Astrocyte (in vitro differentiated cells and primary cell): Measurements from ENCODE around the gene PTTG1. TPM values are rescaled to one million over a fixed set of nuclear protein-coding genes. Genes with fewer than 3 reads are reported as not detected.

Source experiments
- DNase-seq: peaks from one replicate; pipeline ENCODE4 v3.0.0-alpha.2; 2010; ENCODE audit warnings: low read depth
- FAIRE-seq: peaks from 2 replicates; lab custom pipeline; 2011; peaks lifted over from hg19 to GRCh38; lab: Jason Lieb, UNC
- H2AFZ ChIP-seq: 2 replicates; pipeline ENCODE4 v1.6.0; 2012; ENCODE audit warnings: low read depth, low read length, inconsistent platforms
- H3K27ac ChIP-seq: 2 replicates; pipeline ENCODE4 v1.5.1; 2011; ENCODE audit warnings: low read depth, low read length, inconsistent platforms
- H3K27me3 ChIP-seq: 2 replicates; pipeline ENCODE4 v1.6.0; 2011; ENCODE audit warnings: low read length, inconsistent platforms; ENCODE audit not compliant: insufficient read depth
- H3K36me3 ChIP-seq: 2 replicates; pipeline ENCODE4 v1.5.1; 2011; ENCODE audit warnings: low read length, inconsistent platforms; ENCODE audit not compliant: insufficient read depth
- H3K4me1 ChIP-seq: 2 replicates; pipeline ENCODE4 v1.5.1; 2011; ENCODE audit warnings: low read length, inconsistent platforms; ENCODE audit not compliant: insufficient read depth
- H3K4me2 ChIP-seq: 2 replicates; pipeline ENCODE4 v1.6.0; 2012; ENCODE audit warnings: low read length, inconsistent platforms
- H3K4me3 ChIP-seq: 2 replicates; pipeline ENCODE4 v1.5.1; 2011; ENCODE audit warnings: low read depth, mild to moderate bottlenecking, low read length, inconsistent platforms; ENCODE audit not compliant: insufficient read depth
- H3K79me2 ChIP-seq: 2 replicates; pipeline ENCODE4 v1.6.0; 2012; ENCODE audit warnings: mild to moderate bottlenecking, low read length, inconsistent platforms; ENCODE audit not compliant: insufficient read depth
- H3K9ac ChIP-seq: 2 replicates; pipeline ENCODE4 v1.6.0; 2012; ENCODE audit warnings: mild to moderate bottlenecking, low read length, inconsistent platforms
- H3K9me3 ChIP-seq: 2 replicates; pipeline ENCODE4 v1.5.1; 2012; ENCODE audit warnings: low read depth, mild to moderate bottlenecking, low read length, inconsistent platforms; ENCODE audit not compliant: insufficient read depth
- H4K20me1 ChIP-seq: 2 replicates; pipeline ENCODE4 v1.6.0; 2012; ENCODE audit warnings: low read length, inconsistent platforms; ENCODE audit not compliant: insufficient read depth
- H3K27ac Mint-ChIP-seq: one replicate; pipeline ENCODE4 v1.8.0; 2021; ENCODE audit warnings: mild to moderate bottlenecking, mixed read lengths; ENCODE audit not compliant: unreplicated experiment
- H3K27me3 Mint-ChIP-seq: one replicate; pipeline ENCODE4 v1.8.0; 2021; ENCODE audit warnings: low read depth, mixed read lengths; ENCODE audit not compliant: unreplicated experiment
- H3K36me3 Mint-ChIP-seq: one replicate; pipeline ENCODE4 v1.8.0; 2021; ENCODE audit warnings: low read depth, mixed read lengths; ENCODE audit not compliant: unreplicated experiment
- H3K4me1 Mint-ChIP-seq: one replicate; pipeline ENCODE4 v1.8.0; 2021; ENCODE audit warnings: low read depth, mixed read lengths; ENCODE audit not compliant: unreplicated experiment
- H3K4me3 Mint-ChIP-seq: one replicate; pipeline ENCODE4 v1.8.0; 2021; ENCODE audit warnings: mild to moderate bottlenecking, moderate library complexity, mixed read lengths; ENCODE audit not compliant: unreplicated experiment
- H3K9me3 Mint-ChIP-seq: one replicate; pipeline ENCODE4 v1.8.0; 2021; ENCODE audit warnings: mild to moderate bottlenecking, mixed read lengths; ENCODE audit not compliant: unreplicated experiment
- EZH2 ChIP-seq: IDR thresholded peaks from 2 replicates; pipeline ENCODE4 v1.6.1; 2012; ENCODE audit warnings: mild to moderate bottlenecking, low read length, inconsistent platforms; ENCODE audit not compliant: insufficient read depth
- total RNA-seq: library from RNA; stranded (reverse); gene quantifications from 2 replicates; pipeline ENCODE4 v1.2.1, GENCODE V29; 2021
- TF ChIP-seq, protein P1 (sequence below): IDR thresholded peaks from 2 replicates; pipeline ENCODE4 v1.5.1; 2011; ENCODE audit warnings: low read depth, mild to moderate bottlenecking, inconsistent platforms, low read length, moderate library complexity; ENCODE audit not compliant: insufficient read depth

The PTTG1 gene
- total RNA-seq, 1 donor from 2014 or later, result 20.4 TPM

DNA sequence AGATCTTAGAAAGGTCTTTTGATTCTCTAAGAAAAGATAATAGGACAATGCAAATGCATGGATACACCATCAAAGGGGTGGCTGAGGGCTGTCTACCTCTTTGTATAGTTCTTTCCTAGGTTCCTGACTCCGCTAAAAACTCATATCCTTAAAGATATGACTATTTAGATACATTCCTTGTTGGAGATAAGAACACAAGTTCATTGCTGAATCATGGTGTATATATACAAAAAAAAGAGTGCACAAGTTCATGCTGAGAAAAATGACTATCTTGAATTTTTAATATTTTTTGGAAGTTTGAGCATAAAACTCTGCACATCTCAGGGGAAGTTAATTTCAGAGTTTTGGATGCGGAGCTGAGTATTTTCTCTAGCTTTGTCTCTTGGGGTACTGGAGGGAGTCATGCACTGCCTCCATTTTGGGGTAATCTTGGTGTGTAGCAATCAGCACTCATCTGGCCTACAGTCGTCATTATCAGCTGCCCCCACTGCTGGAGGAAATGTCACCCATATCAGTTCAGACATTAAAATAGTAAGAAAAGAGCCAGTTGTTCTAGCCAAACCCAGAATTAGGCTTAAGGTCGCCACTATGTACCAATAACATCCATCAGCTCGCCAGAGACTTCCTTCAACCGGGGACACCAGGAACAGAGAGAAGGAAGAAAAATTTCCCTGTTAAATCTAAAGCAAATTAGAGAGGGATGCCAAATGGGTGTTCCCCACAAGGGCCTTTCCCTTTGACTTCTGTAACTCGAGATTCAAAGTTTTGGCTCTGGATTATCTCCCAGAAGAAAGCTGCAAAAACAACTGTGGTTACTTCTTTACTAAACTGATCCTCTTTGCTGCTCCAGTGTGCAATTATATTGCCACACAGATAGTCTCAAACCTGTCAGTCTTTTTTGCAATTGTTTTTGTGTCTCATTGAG lies 49.0 kb downstream of the PTTG1 start:
- Mint-ChIP-seq H3K4me1 (peaks cover 7% of the 10 kb centered on the region), H3K36me3 (no peaks in the 10 kb centered on the region), H3K9me3 (no peaks in the 10 kb centered on the region), H3K27me3 (no peaks in the 10 kb centered on the region), H3K27ac (no peak overlapping the region), H3K4me3 (no peak overlapping the region)
- H3K27me3 ChIP-seq, result no peaks in the 10 kb centered on the region
- peak overlapping the region; percentile 50 for H3K27ac ChIP-seq
- no peaks in the 10 kb centered on the region for H3K79me2 ChIP-seq
- no peak for TF ChIP-seq EZH2
- TF ChIP-seq, protein P1, sequence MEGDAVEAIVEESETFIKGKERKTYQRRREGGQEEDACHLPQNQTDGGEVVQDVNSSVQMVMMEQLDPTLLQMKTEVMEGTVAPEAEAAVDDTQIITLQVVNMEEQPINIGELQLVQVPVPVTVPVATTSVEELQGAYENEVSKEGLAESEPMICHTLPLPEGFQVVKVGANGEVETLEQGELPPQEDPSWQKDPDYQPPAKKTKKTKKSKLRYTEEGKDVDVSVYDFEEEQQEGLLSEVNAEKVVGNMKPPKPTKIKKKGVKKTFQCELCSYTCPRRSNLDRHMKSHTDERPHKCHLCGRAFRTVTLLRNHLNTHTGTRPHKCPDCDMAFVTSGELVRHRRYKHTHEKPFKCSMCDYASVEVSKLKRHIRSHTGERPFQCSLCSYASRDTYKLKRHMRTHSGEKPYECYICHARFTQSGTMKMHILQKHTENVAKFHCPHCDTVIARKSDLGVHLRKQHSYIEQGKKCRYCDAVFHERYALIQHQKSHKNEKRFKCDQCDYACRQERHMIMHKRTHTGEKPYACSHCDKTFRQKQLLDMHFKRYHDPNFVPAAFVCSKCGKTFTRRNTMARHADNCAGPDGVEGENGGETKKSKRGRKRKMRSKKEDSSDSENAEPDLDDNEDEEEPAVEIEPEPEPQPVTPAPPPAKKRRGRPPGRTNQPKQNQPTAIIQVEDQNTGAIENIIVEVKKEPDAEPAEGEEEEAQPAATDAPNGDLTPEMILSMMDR, result no peak
- FAIRE-seq (no peak), DNase-seq (peak; percentile 63)
- no peaks in the 10 kb centered on the region for H4K20me1 ChIP-seq
- H3K9me3 ChIP-seq, result no peaks in the 10 kb centered on the region
- no peak overlapping the region for H3K9ac ChIP-seq
- no peak overlapping the region for H3K4me3 ChIP-seq
- peak overlapping the region; percentile 40 for H3K4me2 ChIP-seq
- no peak overlapping the region for H2AFZ ChIP-seq
- no peaks in the 10 kb centered on the region for H3K36me3 ChIP-seq
- H3K4me1 ChIP-seq, result peaks cover 31% of the 10 kb centered on the region

DNA sequence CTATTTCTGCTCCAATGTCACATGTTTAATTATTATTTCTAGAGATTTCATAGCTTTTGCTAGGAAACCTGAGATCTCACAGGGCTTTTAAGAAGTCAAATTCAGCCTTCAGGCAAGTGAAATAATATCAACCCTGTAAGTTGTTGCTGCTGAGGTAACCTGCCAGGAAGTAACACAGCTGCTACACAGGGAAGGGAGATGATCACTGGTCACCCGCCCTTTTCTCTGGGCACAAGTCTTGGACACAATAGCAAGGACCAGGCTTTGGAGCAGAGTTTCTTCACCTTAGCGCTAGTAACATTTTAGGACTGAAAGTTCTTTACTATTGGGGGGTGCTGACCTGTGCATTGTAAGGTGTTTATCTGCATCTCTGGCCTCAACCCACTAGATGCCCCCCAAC lies 50.1 kb downstream of the PTTG1 start:
- H3K9me3 Mint-ChIP-seq, result no peaks in the 10 kb centered on the region
- H3K4me1 Mint-ChIP-seq, result peaks cover 6% of the 10 kb centered on the region
- H3K4me2 ChIP-seq, result no peak overlapping the region
- H3K4me3 Mint-ChIP-seq, result no peak overlapping the region
- H4K20me1 ChIP-seq, result no peaks in the 10 kb centered on the region
- DNase-seq (no peak), FAIRE-seq (no peak)
- H3K79me2 ChIP-seq, result no peaks in the 10 kb centered on the region
- H3K27ac ChIP-seq, result no peak overlapping the region
- no peaks in the 10 kb centered on the region for H3K27me3 ChIP-seq
- no peak overlapping the region for H2AFZ ChIP-seq
- H3K36me3 Mint-ChIP-seq, result no peaks in the 10 kb centered on the region
- H3K9ac ChIP-seq, result no peak overlapping the region
- H3K36me3 ChIP-seq, result no peaks in the 10 kb centered on the region
- no peak overlapping the region for H3K4me3 ChIP-seq
- no peak for TF ChIP-seq EZH2
- TF ChIP-seq, protein P1, result no peak
- no peak overlapping the region for H3K27ac Mint-ChIP-seq
- H3K4me1 ChIP-seq, result peaks cover 26% of the 10 kb centered on the region
- H3K27me3 Mint-ChIP-seq, result no peaks in the 10 kb centered on the region
- H3K9me3 ChIP-seq, result no peaks in the 10 kb centered on the region

DNA sequence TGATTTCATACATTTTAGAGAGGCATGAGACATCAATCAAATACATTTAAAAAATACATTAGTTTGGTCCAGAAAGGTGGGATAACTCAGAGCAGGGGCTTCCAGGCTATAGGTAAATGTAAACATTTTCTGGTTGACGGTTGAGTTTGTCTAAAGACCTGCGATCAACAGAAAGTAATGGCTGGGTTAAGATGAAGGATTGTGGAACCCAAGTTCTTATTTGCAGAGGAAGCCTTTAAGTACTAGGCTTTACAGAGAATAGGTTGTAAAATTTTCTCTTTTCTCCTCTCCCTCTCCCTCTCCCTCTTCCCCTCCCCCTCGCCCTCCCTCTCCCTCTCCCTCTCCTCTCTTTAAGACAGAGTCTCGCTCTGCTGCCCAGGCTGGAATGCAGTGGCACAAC lies 50.8 kb downstream of the PTTG1 start:
- H3K4me1 ChIP-seq, result peaks cover 23% of the 10 kb centered on the region
- Mint-ChIP-seq H3K4me3 (no peak overlapping the region), H3K27me3 (no peaks in the 10 kb centered on the region), H3K36me3 (no peaks in the 10 kb centered on the region), H3K9me3 (no peaks in the 10 kb centered on the region), H3K4me1 (peaks cover 6% of the 10 kb centered on the region), H3K27ac (no peak overlapping the region)
- no peaks in the 10 kb centered on the region for H3K36me3 ChIP-seq
- H3K27ac ChIP-seq, result no peak overlapping the region
- no peak overlapping the region for H2AFZ ChIP-seq
- no peaks in the 10 kb centered on the region for H4K20me1 ChIP-seq
- TF ChIP-seq EZH2, result no peak
- TF ChIP-seq, protein P1, result no peak
- H3K79me2 ChIP-seq, result no peaks in the 10 kb centered on the region
- H3K4me3 ChIP-seq, result no peak overlapping the region
- H3K4me2 ChIP-seq, result no peak overlapping the region
- H3K27me3 ChIP-seq, result no peaks in the 10 kb centered on the region
- H3K9ac ChIP-seq, result no peak overlapping the region
- H3K9me3 ChIP-seq, result no peaks in the 10 kb centered on the region
- no peak for DNase-seq
- no peak for FAIRE-seq
